Right lobe of liver (tissue), 6 donors: ENCODE measurements around the gene TBKBP1. TPM values are rescaled to one million over a fixed set of nuclear protein-coding genes. Genes with fewer than 3 reads are reported as not detected.
"Not testable (repeated sequence)": the region's sequence is repeated elsewhere in the genome, so short reads cannot be mapped to it uniquely, and the experiment has no call there.

Experiments used
- ATAC-seq, 4 donors: fragments of 200-7000 bp; cut with Tn5 transposase; one replicate each; pipeline ENCODE4 v1.9.1; 2020; ENCODE audit warnings: mild to moderate bottlenecking in 4 of 4, moderate library complexity in 4 of 4
- DNase-seq, 3 donors: peaks; one replicate each; pipeline ENCODE4 v3.0.0-alpha.2; 2020
- H3K27ac ChIP-seq, 3 donors: fragments of 200-600 bp; one replicate each; pipeline ENCODE4 v1.8.0; 2022
- H3K27me3 ChIP-seq, 2 donors: fragments of 200-600 bp; one replicate each; pipeline ENCODE4 v1.8.0; 2022
- H3K36me3 ChIP-seq, 4 donors: fragments of 200-600 bp; sonication (generic) in 1 of 4; one replicate each; pipeline versions ENCODE4 v1.5.1 to v1.8.0; 2017 to 2022; ENCODE audit warnings: control low read depth in 1 of 4
- H3K4me1 ChIP-seq, 4 donors: fragments of 200-600 bp; sonication (generic) in 1 of 4; one replicate each; pipeline versions ENCODE4 v1.5.1 to v1.8.0; 2017 to 2022; ENCODE audit warnings: control low read depth in 1 of 4
- H3K4me3 ChIP-seq, 3 donors: fragments of 200-600 bp; one replicate each; pipeline ENCODE4 v1.8.0; 2022
- H3K9me3 ChIP-seq, 4 donors: fragments of 200-600 bp; sonication (generic) in 1 of 4; one replicate each; pipeline versions ENCODE4 v1.5.1 to v1.8.0; 2017 to 2022; ENCODE audit warnings: control low read depth in 1 of 4
- POLR2A ChIP-seq: fragments of 450-650 bp; IDR thresholded peaks from one replicate; pipeline ENCODE4 v1.6.1; 2017; ENCODE audit warnings: antibody characterized with exemption, mild to moderate bottlenecking
- WGBS: methylation state at CpG from one replicate; pipeline ENCODE4 v1.1.6; 2018; ENCODE audit warnings: low coverage, low lambda C conversion rate; ENCODE audit not compliant: insufficient coverage; ENCODE audit errors: missing lambda C conversion rate; 5-methylcytosine and 5-hydroxymethylcytosine counted together
- intact Hi-C, 2 donors: fragments of 100-400 bp; cut with DNase I; formaldehyde crosslinking; loops; one replicate each; pipeline versions ENCODE4 v1.11.2 to v1.14.1; 2022
- total RNA-seq, 6 experiments: library from RNA; depleted of rRNA in 2 of 6; stranded (reverse); fragments of >200 nt in 2 of 6; fragmentation: NEBNext Ultra II Directional in 3 of 6; extraction: Animal tissue kit (Norgen Biotek cat#: 25700) in 3 of 6; gene quantifications; one replicate each; pipeline versions ENCODE4 v1.1.0 to v1.2.4, GENCODE V29; 2016 to 2023
- TF ChIP-seq, protein P1 (sequence below), 4 donors: fragments of 200-600 bp in 3 of 4; fragments of 450-650 bp in 1 of 4; IDR thresholded peaks; one replicate each; pipeline versions ENCODE4 v1.5.1 to v1.8.0; 2016 to 2022; ENCODE audit warnings: antibody characterized with exemption in 4 of 4, mild to moderate bottlenecking in 2 of 4
- donor health status: DM: no; HTN: yes; CAD: no.
- donor health status: DM: no; HTN: no; CAD: no.
- donor health status: DM: no; HTN: no; CAD: no.
- donor health status: DM: no; HTN: yes; CAD: no.
- donor health status: DM: no; HTN: yes; CAD: no.

Gene TBKBP1
- total RNA-seq, 6 experiments from 2014 or later: 1.2 to 3.2 (median 2.2) TPM

DNA sequence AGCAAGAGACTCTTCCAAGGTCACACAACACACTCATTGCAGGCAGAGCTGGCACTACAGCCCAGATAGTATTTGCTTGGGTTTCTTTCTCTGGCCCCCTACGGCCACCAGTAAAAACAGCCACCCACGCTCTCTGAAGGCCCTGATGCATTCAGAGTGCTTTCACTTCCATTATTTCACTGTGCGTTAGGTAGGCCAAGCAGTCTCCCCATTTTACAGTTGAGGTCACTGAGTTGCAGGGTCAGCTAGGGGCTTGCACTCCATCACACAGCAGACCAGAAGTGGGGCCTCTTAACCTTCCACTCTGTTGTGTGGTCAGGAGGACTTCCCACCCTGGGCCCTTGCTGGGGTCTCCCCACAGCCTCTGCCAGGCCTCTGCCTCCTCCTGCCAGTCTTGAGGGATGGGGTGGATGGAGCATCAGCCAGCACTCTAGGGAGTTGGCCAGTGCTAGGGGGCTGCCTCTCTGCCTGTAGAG lies 41.6 kb downstream of the TBKBP1 start:
- H3K4me1 ChIP-seq: peaks cover 0 to 8% (median 0%) of the 10 kb centered on the region in 4 donors
- no peaks in the 10 kb centered on the region for H3K9me3 ChIP-seq
- intact Hi-C loops: no loop called here
- no peak overlapping the region for H3K27ac ChIP-seq
- no peak for TF ChIP-seq POLR2A
- TF ChIP-seq, protein P1, sequence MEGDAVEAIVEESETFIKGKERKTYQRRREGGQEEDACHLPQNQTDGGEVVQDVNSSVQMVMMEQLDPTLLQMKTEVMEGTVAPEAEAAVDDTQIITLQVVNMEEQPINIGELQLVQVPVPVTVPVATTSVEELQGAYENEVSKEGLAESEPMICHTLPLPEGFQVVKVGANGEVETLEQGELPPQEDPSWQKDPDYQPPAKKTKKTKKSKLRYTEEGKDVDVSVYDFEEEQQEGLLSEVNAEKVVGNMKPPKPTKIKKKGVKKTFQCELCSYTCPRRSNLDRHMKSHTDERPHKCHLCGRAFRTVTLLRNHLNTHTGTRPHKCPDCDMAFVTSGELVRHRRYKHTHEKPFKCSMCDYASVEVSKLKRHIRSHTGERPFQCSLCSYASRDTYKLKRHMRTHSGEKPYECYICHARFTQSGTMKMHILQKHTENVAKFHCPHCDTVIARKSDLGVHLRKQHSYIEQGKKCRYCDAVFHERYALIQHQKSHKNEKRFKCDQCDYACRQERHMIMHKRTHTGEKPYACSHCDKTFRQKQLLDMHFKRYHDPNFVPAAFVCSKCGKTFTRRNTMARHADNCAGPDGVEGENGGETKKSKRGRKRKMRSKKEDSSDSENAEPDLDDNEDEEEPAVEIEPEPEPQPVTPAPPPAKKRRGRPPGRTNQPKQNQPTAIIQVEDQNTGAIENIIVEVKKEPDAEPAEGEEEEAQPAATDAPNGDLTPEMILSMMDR (IDR thresholded peaks at IDR 0.05): no peak
- WGBS: 63% methylated on average over 3 of the region's 3 CpGs
- H3K36me3 ChIP-seq: no peaks in the 10 kb centered on the region
- DNase-seq (peak in 1 of 3 donors; percentile 31), ATAC-seq (no peak)
- no peak overlapping the region for H3K4me3 ChIP-seq
- peaks cover 0 to 20% of the 10 kb centered on the region in 2 donors for H3K27me3 ChIP-seq

DNA sequence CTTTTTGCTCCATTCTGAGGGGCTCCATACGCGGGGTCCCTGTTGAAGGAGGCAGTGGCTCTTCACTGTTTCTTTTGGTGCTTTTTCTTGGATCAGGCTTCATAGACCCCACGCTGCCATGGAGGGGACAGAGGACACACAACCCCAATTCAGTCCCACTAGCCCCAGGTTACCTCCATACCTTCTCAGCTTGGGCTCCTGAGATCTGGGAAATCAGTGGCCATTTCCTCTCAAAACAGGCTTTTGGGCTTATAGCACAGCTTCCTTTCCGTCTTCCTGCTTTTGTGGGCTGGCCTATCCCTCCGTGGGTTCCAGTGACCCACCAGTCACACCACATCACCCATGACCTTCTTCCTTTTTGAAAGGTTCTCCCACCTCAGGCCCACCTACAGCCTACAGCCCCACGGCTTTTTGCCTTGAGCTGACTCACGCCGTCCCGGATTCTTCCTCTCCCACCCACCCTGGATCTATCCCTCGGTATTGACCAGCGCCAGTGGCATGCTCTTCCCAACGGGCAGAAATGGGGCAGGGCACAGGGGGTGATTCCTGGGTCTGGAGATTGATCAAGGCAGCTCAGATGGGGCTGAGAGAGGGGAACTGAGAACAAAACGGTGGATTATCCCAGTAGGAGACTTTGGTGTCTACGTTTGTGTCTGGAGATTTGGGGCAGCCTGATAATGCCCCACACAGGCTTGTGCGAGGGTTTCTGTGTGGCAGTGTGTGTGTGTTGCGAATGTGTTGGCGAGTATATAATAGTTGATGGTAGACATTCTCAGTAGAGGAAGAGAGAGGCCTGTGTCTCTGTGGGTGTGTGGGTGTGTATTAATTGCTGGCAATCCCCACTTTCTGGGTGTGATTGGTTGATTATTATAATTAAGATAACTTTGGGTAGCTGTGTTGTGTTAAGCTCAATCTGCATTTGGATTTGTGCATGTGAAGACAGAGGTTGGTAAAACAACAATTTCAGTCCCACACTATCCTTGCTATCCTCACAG lies 42.8 kb downstream of the TBKBP1 start:
- Histone ChIP-seq H3K27ac (no peak overlapping the region), H3K4me1 (peaks cover 0 to 8% (median 0%) of the 10 kb centered on the region in 4 donors), H3K27me3 (peaks cover 0 to 20% of the 10 kb centered on the region in 2 donors), H3K4me3 (no peak overlapping the region), H3K36me3 (no peaks in the 10 kb centered on the region), H3K9me3 (no peaks in the 10 kb centered on the region)
- TF ChIP-seq, protein P1 (IDR thresholded peaks at IDR 0.05): no peak
- TF ChIP-seq POLR2A: no peak
- DNase-seq: peak in 1 of 3 donors; percentile 23
- WGBS: 45% methylated on average over 10 of the region's 17 CpGs
- ATAC-seq: no peak
- intact Hi-C loops: no loop called here

DNA sequence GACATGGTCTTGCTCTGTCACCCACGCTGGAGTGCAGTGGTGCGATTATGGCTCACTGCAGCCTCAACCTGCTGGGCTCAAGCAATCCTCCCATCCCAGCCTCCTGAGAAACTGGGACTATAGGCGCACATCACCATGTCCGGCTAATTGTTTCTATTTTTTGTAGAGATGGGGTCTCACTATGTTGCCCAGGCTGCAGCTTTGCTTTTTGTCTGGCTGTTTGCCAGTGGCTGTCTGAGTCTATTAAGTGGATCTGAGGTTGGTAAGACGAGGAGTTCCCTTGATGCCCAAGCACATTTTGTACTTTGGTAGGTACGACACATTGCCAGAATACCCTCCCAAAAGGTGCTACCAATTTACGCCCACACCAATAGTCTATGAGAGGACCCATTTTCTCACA lies 44.2 kb downstream of the TBKBP1 start:
- peak in 1 of 3 donors; percentile 8 for DNase-seq
- Histone ChIP-seq H3K4me1 (peaks cover 0 to 7% (median 0%) of the 10 kb centered on the region in 4 donors), H3K27me3 (peaks cover 0 to 10% of the 10 kb centered on the region in 2 donors), H3K36me3 (no peaks in the 10 kb centered on the region), H3K4me3 (no peak overlapping the region), H3K27ac (no peak overlapping the region), H3K9me3 (no peaks in the 10 kb centered on the region)
- intact Hi-C loops: no loop called here
- TF ChIP-seq, protein P1 (IDR thresholded peaks at IDR 0.05): no peak
- TF ChIP-seq POLR2A: no peak
- WGBS: 78% methylated on average over 5 of the region's 7 CpGs
- ATAC-seq: no peak

DNA sequence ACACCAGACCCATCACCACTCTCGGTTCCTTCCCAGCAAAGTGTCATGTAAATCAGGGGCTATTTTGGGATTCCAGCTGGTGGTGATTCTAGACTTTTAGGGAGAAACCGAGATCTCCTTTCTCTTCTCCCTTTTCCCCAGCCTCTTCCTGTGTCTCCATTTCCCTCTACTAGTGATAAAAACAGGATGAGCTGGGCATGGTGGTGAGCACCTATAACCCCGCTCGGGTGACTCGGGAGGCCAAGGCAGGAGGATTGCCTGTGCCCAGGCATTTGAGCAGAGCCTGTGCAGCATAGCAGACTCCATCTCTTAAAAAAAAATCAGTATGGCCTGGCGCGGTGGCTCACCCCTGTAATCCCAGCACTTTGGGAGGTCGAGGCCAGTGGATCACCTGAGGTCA lies 45.2 kb downstream of the TBKBP1 start:
- Histone ChIP-seq H3K27ac (no peak overlapping the region), H3K4me1 (no peaks in the 10 kb centered on the region), H3K27me3 (peaks cover 0 to under 1% of the 10 kb centered on the region in 2 donors), H3K4me3 (no peak overlapping the region), H3K36me3 (no peaks in the 10 kb centered on the region), H3K9me3 (no peaks in the 10 kb centered on the region)
- no peak for DNase-seq
- TF ChIP-seq, protein P1 (IDR thresholded peaks at IDR 0.05): no peak
- TF ChIP-seq POLR2A: no peak
- no peak for ATAC-seq
- WGBS: 68% methylated on average over 6 of the region's 8 CpGs
- intact Hi-C loops: no loop called here

DNA sequence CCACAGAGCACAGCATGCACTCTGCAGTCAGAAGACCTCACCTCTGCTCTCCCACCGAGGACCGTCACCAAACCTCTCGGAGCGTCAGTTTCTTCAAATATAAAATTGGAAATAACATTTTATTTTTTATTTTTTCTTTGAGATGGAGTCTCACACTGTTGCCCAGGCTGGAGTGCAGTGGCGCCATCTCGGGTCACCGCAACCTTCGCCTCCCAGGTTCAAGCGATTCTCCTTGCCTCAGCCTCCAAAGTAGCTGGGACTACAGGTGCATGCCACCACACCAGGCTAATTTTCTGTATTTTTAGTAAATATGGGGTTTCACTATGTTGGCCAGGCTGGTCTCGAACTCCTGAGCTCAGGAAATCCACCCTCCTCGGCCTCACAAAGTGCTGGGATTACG lies 46.0 kb downstream of the TBKBP1 start:
- H3K9me3 ChIP-seq, H3K27ac ChIP-seq, H3K4me1 ChIP-seq, ATAC-seq, H3K4me3 ChIP-seq, H3K27me3 ChIP-seq, intact Hi-C loops, H3K36me3 ChIP-seq, DNase-seq: not testable (repeated sequence)
- WGBS: 77% methylated on average over 11 of the region's 12 CpGs
